ENCODE results near the gene TMTC2.

The TMTC2 gene

DNA sequence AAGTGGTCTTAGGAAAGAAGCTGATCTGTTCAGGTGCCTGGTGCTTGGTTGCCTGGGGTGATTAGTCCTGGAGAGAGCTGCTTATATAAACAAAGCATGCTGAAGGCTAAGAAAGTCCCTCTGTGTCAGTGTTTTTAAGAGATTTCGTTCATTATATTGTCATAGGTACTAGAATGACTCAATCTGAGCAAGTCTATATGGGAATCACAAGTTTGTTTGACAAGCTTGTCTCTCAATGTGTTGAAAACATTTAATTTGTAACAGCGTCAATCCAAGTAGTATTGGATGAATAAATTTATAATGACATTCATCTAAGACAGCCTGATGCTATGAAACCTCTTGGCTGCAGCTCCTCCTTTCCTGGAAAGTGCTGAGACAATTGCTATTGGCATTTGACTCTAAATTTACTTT, 256.3 kb downstream of the TMTC2 start:
- Histone ChIP-seq H3K36me3 (ENCODE audit: insufficient read depth, low read length) (no peaks in the 10 kb centered on the region), H3K4me1 (ENCODE audit: control insufficient read depth, insufficient read depth, low read length) (peaks cover 2% of the 10 kb centered on the region), H3K4me3 (ENCODE audit: low read length) (no peak overlapping the region), H3K4me2 (ENCODE audit: low read length) (no peak overlapping the region), H3K27me3 (ENCODE audit: control insufficient read depth, insufficient read depth, low read length) (no peaks in the 10 kb centered on the region), H3K9me3 (replicated peaks; ENCODE audit: low read length) (no peaks in the 10 kb centered on the region), H3K9ac (ENCODE audit: low read depth, low read length) (no peak overlapping the region)

DNA sequence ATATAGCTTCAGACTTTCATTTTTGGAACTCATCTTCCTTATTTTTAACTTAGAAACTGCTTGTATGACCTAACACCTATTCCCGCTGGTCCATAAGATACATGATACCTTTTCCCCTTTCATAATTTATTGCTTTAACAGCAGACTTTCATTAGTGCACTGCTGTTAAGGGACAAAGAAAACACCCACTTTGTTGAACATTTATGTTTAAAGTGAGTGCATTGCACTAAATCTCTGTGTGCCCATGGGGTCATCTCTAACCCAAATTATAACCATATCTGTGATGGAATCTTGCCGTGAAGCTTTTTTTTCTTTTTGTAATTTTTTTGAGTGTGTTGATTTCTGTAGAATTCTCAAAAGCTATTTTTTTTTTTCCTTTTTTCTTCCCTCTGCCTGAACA, 261.8 kb downstream of the TMTC2 start:
- Histone ChIP-seq H3K27me3 (ENCODE audit: control insufficient read depth, insufficient read depth, low read length) (no peaks in the 10 kb centered on the region), H3K4me3 (ENCODE audit: low read length) (no peak overlapping the region), H3K9ac (ENCODE audit: low read depth, low read length) (no peak overlapping the region), H3K4me2 (ENCODE audit: low read length) (no peak overlapping the region), H3K9me3 (replicated peaks; ENCODE audit: low read length) (no peaks in the 10 kb centered on the region), H3K4me1 (ENCODE audit: control insufficient read depth, insufficient read depth, low read length) (no peaks in the 10 kb centered on the region), H3K36me3 (ENCODE audit: insufficient read depth, low read length) (no peaks in the 10 kb centered on the region)

DNA sequence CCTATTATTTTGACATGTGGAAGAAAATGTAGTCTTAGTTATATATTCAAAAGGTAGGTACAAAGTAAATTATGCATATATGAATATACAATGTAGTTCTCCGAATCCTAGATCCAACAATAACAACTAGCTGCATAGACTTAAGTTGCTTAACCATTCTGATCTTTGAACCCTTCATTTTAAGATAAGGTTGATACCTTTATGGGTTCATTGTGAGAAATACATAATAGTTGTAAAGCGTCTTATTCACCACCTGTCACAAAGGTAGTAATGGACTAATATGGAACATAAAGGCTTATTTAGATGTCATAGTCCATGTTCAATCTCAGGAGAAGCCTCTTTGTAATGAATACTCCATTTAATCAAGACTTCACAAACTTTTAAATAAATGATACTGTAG, 263.6 kb downstream of the TMTC2 start:
- Histone ChIP-seq H3K4me2 (ENCODE audit: low read length) (no peak overlapping the region), H3K4me1 (ENCODE audit: control insufficient read depth, insufficient read depth, low read length) (no peaks in the 10 kb centered on the region), H3K9ac (ENCODE audit: low read depth, low read length) (no peak overlapping the region), H3K36me3 (ENCODE audit: insufficient read depth, low read length) (no peaks in the 10 kb centered on the region), H3K27me3 (ENCODE audit: control insufficient read depth, insufficient read depth, low read length) (no peaks in the 10 kb centered on the region), H3K4me3 (ENCODE audit: low read length) (no peak overlapping the region), H3K9me3 (replicated peaks; ENCODE audit: low read length) (no peaks in the 10 kb centered on the region)

DNA sequence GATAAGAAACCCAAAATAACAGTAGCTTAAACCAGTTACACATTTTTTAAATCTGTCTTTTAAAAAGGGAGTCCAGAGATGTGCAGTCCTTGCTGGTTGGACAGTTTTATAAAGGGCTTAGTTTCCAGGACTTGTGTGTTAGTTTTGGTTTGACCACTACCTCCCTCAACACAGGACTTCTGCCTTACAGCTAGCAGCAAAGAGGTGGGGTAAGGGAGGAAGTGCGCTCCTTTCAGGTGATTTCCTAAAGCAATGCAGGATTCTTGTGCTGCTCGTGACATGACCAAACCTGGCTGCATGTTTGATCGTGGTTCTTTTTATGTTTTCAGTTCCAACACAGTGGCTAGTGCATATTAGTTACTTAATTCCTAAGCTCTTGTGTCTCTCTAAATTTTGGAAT, 266.2 kb downstream of the TMTC2 start:
- Histone ChIP-seq H3K36me3 (ENCODE audit: insufficient read depth, low read length) (no peaks in the 10 kb centered on the region), H3K4me2 (ENCODE audit: low read length) (no peak overlapping the region), H3K9me3 (replicated peaks; ENCODE audit: low read length) (no peaks in the 10 kb centered on the region), H3K9ac (ENCODE audit: low read depth, low read length) (no peak overlapping the region), H3K4me1 (ENCODE audit: control insufficient read depth, insufficient read depth, low read length) (no peaks in the 10 kb centered on the region), H3K27me3 (ENCODE audit: control insufficient read depth, insufficient read depth, low read length) (no peaks in the 10 kb centered on the region), H3K4me3 (ENCODE audit: low read length) (no peak overlapping the region)

DNA sequence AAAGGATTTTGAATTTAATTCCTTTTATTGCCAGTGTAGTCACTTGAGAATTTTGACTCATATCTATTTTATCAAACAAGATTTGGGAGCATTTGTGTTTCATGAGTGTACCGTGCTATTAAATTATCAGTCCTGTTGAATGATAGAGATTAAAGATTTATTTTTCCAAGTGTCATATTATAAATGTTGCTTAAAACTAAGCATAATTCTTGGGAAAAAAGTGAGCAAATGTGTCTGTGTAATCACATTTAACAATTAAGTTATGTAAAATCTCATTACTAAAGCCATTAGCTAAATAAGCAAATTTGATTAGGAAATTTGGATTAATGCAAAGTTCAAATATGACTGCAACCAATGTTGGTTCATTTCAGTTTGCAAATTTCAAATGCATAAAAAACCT, 266.7 kb downstream of the TMTC2 start:
- no peak overlapping the region for H3K4me3 ChIP-seq (ENCODE audit: low read length)
- H3K9me3 ChIP-seq (replicated peaks; ENCODE audit: low read length): no peaks in the 10 kb centered on the region
- no peaks in the 10 kb centered on the region for H3K4me1 ChIP-seq (ENCODE audit: control insufficient read depth, insufficient read depth, low read length)
- no peaks in the 10 kb centered on the region for H3K36me3 ChIP-seq (ENCODE audit: insufficient read depth, low read length)
- no peak overlapping the region for H3K9ac ChIP-seq (ENCODE audit: low read depth, low read length)
- no peak overlapping the region for H3K4me2 ChIP-seq (ENCODE audit: low read length)
- H3K27me3 ChIP-seq (ENCODE audit: control insufficient read depth, insufficient read depth, low read length): no peaks in the 10 kb centered on the region

- H3K4me1 ChIP-seq (ENCODE audit: control insufficient read depth, insufficient read depth, low read length): peaks cover 3% of the 10 kb centered on the region
- H3K4me2 ChIP-seq (ENCODE audit: low read length): no peak overlapping the region
- no peaks in the 10 kb centered on the region for H3K9me3 ChIP-seq (replicated peaks; ENCODE audit: low read length)
- no peak overlapping the region for H3K4me3 ChIP-seq (ENCODE audit: low read length)
- H3K27me3 ChIP-seq (ENCODE audit: control insufficient read depth, insufficient read depth, low read length): no peaks in the 10 kb centered on the region
- H3K9ac ChIP-seq (ENCODE audit: low read depth, low read length): no peak overlapping the region
- no peaks in the 10 kb centered on the region for H3K36me3 ChIP-seq (ENCODE audit: insufficient read depth, low read length)
These were observed 267.4 kb downstream of the TMTC2 start for GRCh38 chr12:82954064-82954463.

GRCh38 chr12:82954572-82954971, 267.9 kb downstream of the TMTC2 start:
- no peak overlapping the region for H3K4me3 ChIP-seq (ENCODE audit: low read length)
- H3K9ac ChIP-seq (ENCODE audit: low read depth, low read length): no peak overlapping the region
- no peak overlapping the region for H3K4me2 ChIP-seq (ENCODE audit: low read length)
- H3K4me1 ChIP-seq (ENCODE audit: control insufficient read depth, insufficient read depth, low read length): peaks cover 3% of the 10 kb centered on the region
- H3K27me3 ChIP-seq (ENCODE audit: control insufficient read depth, insufficient read depth, low read length): no peaks in the 10 kb centered on the region
- H3K36me3 ChIP-seq (ENCODE audit: insufficient read depth, low read length): no peaks in the 10 kb centered on the region
- H3K9me3 ChIP-seq (replicated peaks; ENCODE audit: low read length): no peaks in the 10 kb centered on the region

DNA sequence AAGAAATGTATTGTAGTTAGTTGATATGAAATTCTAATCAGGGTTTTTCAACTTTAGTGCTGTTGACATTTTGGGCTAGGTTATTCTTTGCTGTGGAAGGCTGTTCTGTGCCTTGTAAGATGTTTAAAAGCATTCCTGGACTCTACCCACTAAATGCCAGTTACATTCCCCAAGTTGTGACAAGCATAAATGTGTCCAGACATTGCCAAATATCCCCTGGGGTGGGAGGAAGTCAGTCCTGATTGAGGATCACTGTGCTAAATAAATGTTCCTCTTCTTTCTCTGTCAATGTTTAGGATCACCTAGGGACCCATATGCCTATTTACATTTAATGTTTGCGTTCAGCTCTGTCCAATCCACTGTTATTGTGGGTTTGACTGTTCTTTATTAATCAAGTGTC, 268.3 kb downstream of the TMTC2 start:
- H3K27me3 ChIP-seq (ENCODE audit: control insufficient read depth, insufficient read depth, low read length): no peaks in the 10 kb centered on the region
- H3K4me1 ChIP-seq (ENCODE audit: control insufficient read depth, insufficient read depth, low read length): peaks cover 3% of the 10 kb centered on the region
- H3K9me3 ChIP-seq (replicated peaks; ENCODE audit: low read length): no peaks in the 10 kb centered on the region
- no peak overlapping the region for H3K9ac ChIP-seq (ENCODE audit: low read depth, low read length)
- no peak overlapping the region for H3K4me3 ChIP-seq (ENCODE audit: low read length)
- H3K36me3 ChIP-seq (ENCODE audit: insufficient read depth, low read length): no peaks in the 10 kb centered on the region
- H3K4me2 ChIP-seq (ENCODE audit: low read length): no peak overlapping the region

- Histone ChIP-seq H3K9ac (ENCODE audit: low read depth, low read length) (no peak overlapping the region), H3K4me3 (ENCODE audit: low read length) (no peak overlapping the region), H3K4me1 (ENCODE audit: control insufficient read depth, insufficient read depth, low read length) (peaks cover 3% of the 10 kb centered on the region), H3K27me3 (ENCODE audit: control insufficient read depth, insufficient read depth, low read length) (no peaks in the 10 kb centered on the region), H3K36me3 (ENCODE audit: insufficient read depth, low read length) (no peaks in the 10 kb centered on the region), H3K4me2 (ENCODE audit: low read length) (no peak overlapping the region), H3K9me3 (replicated peaks; ENCODE audit: low read length) (no peaks in the 10 kb centered on the region)
These were observed 272.3 kb downstream of the TMTC2 start for GRCh38 chr12:82958966-82959365.

DNA sequence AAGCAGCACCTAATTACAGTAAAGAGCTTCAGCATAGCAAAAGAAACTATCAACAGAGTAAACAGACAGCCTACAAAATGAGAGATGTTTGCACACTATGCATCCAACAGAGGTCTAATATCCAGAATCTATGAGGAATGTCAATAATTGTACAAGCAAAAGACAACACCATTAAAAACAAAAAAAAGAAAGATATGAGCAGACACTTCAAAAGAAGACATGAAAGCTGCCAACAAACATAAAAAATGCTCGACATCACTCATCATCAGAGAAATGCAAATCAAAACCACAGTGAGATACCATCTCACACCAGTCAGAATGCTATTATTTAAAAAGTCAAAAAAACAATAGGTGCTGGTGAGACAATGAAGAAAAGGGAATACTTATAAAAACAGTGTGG, 273.1 kb downstream of the TMTC2 start:
- Histone ChIP-seq H3K4me1 (ENCODE audit: control insufficient read depth, insufficient read depth, low read length) (peaks cover 3% of the 10 kb centered on the region), H3K36me3 (ENCODE audit: insufficient read depth, low read length) (no peaks in the 10 kb centered on the region), H3K4me2 (ENCODE audit: low read length) (no peak overlapping the region), H3K4me3 (ENCODE audit: low read length) (no peak overlapping the region), H3K27me3 (ENCODE audit: control insufficient read depth, insufficient read depth, low read length) (no peaks in the 10 kb centered on the region), H3K9me3 (replicated peaks; ENCODE audit: low read length) (no peaks in the 10 kb centered on the region), H3K9ac (ENCODE audit: low read depth, low read length) (no peak overlapping the region)

- no peak overlapping the region for H3K4me3 ChIP-seq (ENCODE audit: low read length)
- no peaks in the 10 kb centered on the region for H3K36me3 ChIP-seq (ENCODE audit: insufficient read depth, low read length)
- H3K4me2 ChIP-seq (ENCODE audit: low read length): no peak overlapping the region
- H3K4me1 ChIP-seq (ENCODE audit: control insufficient read depth, insufficient read depth, low read length): peaks cover 3% of the 10 kb centered on the region
- no peaks in the 10 kb centered on the region for H3K9me3 ChIP-seq (replicated peaks; ENCODE audit: low read length)
- H3K27me3 ChIP-seq (ENCODE audit: control insufficient read depth, insufficient read depth, low read length): no peaks in the 10 kb centered on the region
- no peak overlapping the region for H3K9ac ChIP-seq (ENCODE audit: low read depth, low read length)
These were observed 275.1 kb downstream of the TMTC2 start for GRCh38 chr12:82961835-82962234.

DNA sequence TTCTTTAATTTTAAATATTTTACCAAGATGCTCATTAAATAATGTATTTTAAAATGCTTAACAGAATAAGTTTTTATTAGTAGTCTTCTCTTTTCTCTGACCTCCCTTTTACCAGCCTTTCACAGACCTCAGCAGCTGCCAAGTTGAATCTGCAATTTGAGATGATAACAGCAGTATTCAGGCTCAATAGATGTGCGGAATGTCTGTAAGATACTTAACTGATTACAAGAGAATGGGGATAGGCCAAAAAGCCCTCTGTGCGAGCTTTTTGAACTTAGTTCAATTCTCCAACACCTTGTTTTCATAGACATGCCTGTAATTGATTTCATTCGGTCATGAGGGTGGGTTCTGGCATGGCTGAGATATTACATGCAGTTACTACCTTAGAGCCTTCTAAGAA, 277.2 kb downstream of the TMTC2 start:
- H3K9me3 ChIP-seq (replicated peaks; ENCODE audit: low read length): no peaks in the 10 kb centered on the region
- H3K4me3 ChIP-seq (ENCODE audit: low read length): no peak overlapping the region
- H3K9ac ChIP-seq (ENCODE audit: low read depth, low read length): no peak overlapping the region
- no peaks in the 10 kb centered on the region for H3K27me3 ChIP-seq (ENCODE audit: control insufficient read depth, insufficient read depth, low read length)
- H3K36me3 ChIP-seq (ENCODE audit: insufficient read depth, low read length): no peaks in the 10 kb centered on the region
- H3K4me1 ChIP-seq (ENCODE audit: control insufficient read depth, insufficient read depth, low read length): no peaks in the 10 kb centered on the region
- no peak overlapping the region for H3K4me2 ChIP-seq (ENCODE audit: low read length)

Measured in skeletal muscle satellite cell (primary cell).